CD4-positive, CD25-positive, alpha-beta regulatory T cell (primary cell): Measurements from ENCODE around the gene CRADD. TPM values are rescaled to one million over a fixed set of nuclear protein-coding genes. Genes with fewer than 3 reads are reported as not detected.
A peak's percentile ranks its signal among the peaks of the same experiment; 100 is the strongest.
"Not testable (repeated sequence)": the region's sequence is repeated elsewhere in the genome, so short reads cannot be mapped to it uniquely, and the experiment has no call there.

Experiments used
- ATAC-seq, 2 donors: fragments of 150-1000 bp; cut with Tn5 transposase; one replicate each; pipeline ENCODE4 v1.10.0; 2021; ENCODE audit warnings: low read depth in 2 of 2, moderate number of reproducible peaks in 2 of 2, moderate library complexity in 1 of 2
- DNase-seq, 3 donors: peaks; one replicate each; pipeline versions ENCODE4 v3.0.0 to v3.0.0-alpha.2; 2012 to 2022; ENCODE audit warnings: mixed read lengths in 1 of 3
- H3K27ac ChIP-seq: one replicate; pipeline ENCODE4 v1.7.0; 2013; ENCODE audit warnings: mild to moderate bottlenecking, low read length; ENCODE audit not compliant: insufficient read depth, poor library complexity, severe bottlenecking
- H3K27me3 ChIP-seq: one replicate; pipeline ENCODE4 v1.7.0; 2013; ENCODE audit warnings: low read length; ENCODE audit not compliant: control insufficient read depth, insufficient read depth
- H3K36me3 ChIP-seq: one replicate; pipeline ENCODE4 v1.7.0; 2013; ENCODE audit warnings: mild to moderate bottlenecking, low read length, moderate library complexity; ENCODE audit not compliant: control insufficient read depth, insufficient read depth
- H3K4me1 ChIP-seq: 2 replicates; pipeline ENCODE4 v1.7.0; 2013; ENCODE audit warnings: mild to moderate bottlenecking, low read length; ENCODE audit not compliant: insufficient read depth, control insufficient read depth, poor library complexity, severe bottlenecking
- H3K4me3 ChIP-seq: one replicate; pipeline ENCODE4 v1.7.0; 2013; ENCODE audit warnings: low read depth, mild to moderate bottlenecking, low read length, moderate library complexity
- H3K9me3 ChIP-seq, 2 experiments: 1 replicate in 1 of 2; 2 replicates in 1 of 2; pipeline ENCODE4 v1.7.0; 2013; ENCODE audit warnings: low read length in 2 of 2, mild to moderate bottlenecking in 1 of 2, moderate library complexity in 1 of 2; ENCODE audit not compliant: control insufficient read depth in 2 of 2
- H3K27ac Mint-ChIP-seq, 3 donors: one replicate each; pipeline ENCODE4 v1.8.0; 2020 to 2022; ENCODE audit warnings: mild to moderate bottlenecking in 3 of 3, mixed read lengths in 3 of 3, moderate library complexity in 2 of 3
- H3K27me3 Mint-ChIP-seq: one replicate; pipeline ENCODE4 v1.8.0; 2022; ENCODE audit warnings: mild to moderate bottlenecking, mixed read lengths
- H3K36me3 Mint-ChIP-seq: one replicate; pipeline ENCODE4 v1.8.0; 2020; ENCODE audit warnings: mixed read lengths
- H3K4me1 Mint-ChIP-seq, 4 donors: one replicate each; pipeline ENCODE4 v1.8.0; 2020 to 2022; ENCODE audit warnings: mixed read lengths in 4 of 4, mild to moderate bottlenecking in 1 of 4
- H3K4me3 Mint-ChIP-seq, 4 donors: one replicate each; pipeline ENCODE4 v1.8.0; 2020 to 2022; ENCODE audit warnings: mild to moderate bottlenecking in 4 of 4, mixed read lengths in 4 of 4, moderate library complexity in 3 of 4
- H3K9me3 Mint-ChIP-seq, 7 donors: one replicate each; pipeline ENCODE4 v1.8.0; 2020 to 2022; ENCODE audit warnings: mixed read lengths in 7 of 7, mild to moderate bottlenecking in 3 of 7, moderate library complexity in 2 of 7
- polyA plus RNA-seq, 4 donors: library from polyadenylated mRNA; unstranded; fragments of 300-500 nt; fragmentation: Illumina TruSeq; gene quantifications; one replicate each; pipeline ENCODE4 v1.2.3, GENCODE V29; 2021
- total RNA-seq: library from RNA; stranded (reverse); gene quantifications from one replicate; pipeline ENCODE4 v1.2.3, GENCODE V29; 2022

Gene CRADD
- total and polyA plus RNA-seq, 5 donors from 2014 or later = 10.1 to 24.2 (median 20.6) TPM

GRCh38 chr12:93753285-93753684 is 76.1 kb downstream of the CRADD start:
- Mint-ChIP-seq H3K36me3 (peaks cover 16% of the 10 kb centered on the region), H3K4me3 (peak overlapping the region in 1 of 4 donors; percentile 11), H3K27ac (no peak overlapping the region), H3K4me1 (peaks cover 16 to 34% (median 27%) of the 10 kb centered on the region in 4 donors), H3K27me3 (no peaks in the 10 kb centered on the region), H3K9me3 (peaks cover 0 to 18% (median 6%) of the 10 kb centered on the region in 7 donors)
- Histone ChIP-seq H3K4me1 (peaks cover 15% of the 10 kb centered on the region), H3K4me3 (no peak overlapping the region), H3K36me3 (no peaks in the 10 kb centered on the region), H3K9me3 (peaks cover 0 to 13% of the 10 kb centered on the region in 2 experiments), H3K27me3 (no peaks in the 10 kb centered on the region), H3K27ac (no peak overlapping the region)
- DNase-seq (no peak), ATAC-seq (no peak)

DNA sequence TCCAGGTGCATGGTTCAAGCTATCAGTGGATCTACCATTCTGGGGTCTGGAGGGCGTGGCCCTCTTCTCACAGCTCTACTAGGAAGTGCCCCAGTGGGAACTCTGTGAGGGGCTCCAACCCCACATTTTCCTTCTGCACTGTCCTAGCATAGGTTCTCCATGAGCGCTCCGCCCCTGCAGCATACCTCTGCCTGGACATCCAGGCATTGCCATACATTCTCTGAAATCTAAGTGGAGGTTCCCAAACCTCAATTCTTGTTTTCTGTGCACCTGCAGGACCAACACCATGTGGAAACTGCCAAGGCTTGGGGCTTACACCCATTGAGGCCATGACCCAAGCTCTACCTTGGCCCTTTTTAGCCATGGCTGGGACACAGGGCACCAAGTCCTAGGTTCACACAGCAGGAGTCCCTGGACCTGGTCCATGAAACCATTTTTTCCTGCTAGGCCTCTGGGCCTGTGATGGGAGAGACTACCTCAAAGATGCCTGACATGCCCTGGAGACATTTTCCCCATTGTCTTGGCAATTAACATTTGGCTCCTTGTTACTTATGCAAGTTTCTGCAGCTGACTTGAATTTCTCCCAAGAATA is 76.8 kb downstream of the CRADD start:
- no peaks in the 10 kb centered on the region for H3K27me3 Mint-ChIP-seq
- no peak for DNase-seq
- H3K36me3 ChIP-seq = no peaks in the 10 kb centered on the region
- H3K9me3 Mint-ChIP-seq = peaks cover 0 to 18% (median 6%) of the 10 kb centered on the region in 7 donors
- no peak overlapping the region for H3K27ac Mint-ChIP-seq
- H3K4me1 Mint-ChIP-seq = peaks cover 16 to 33% (median 25%) of the 10 kb centered on the region in 4 donors
- H3K4me1 ChIP-seq = peaks cover 18% of the 10 kb centered on the region
- H3K4me3 Mint-ChIP-seq = no peak overlapping the region
- no peak overlapping the region for H3K27ac ChIP-seq
- ATAC-seq = no peak
- peaks cover 0 to 13% of the 10 kb centered on the region in 2 experiments for H3K9me3 ChIP-seq
- peaks cover 16% of the 10 kb centered on the region for H3K36me3 Mint-ChIP-seq
- no peaks in the 10 kb centered on the region for H3K27me3 ChIP-seq
- H3K4me3 ChIP-seq = no peak overlapping the region

- H3K27ac ChIP-seq, DNase-seq, H3K4me3 Mint-ChIP-seq, H3K27me3 ChIP-seq, ATAC-seq, H3K27ac Mint-ChIP-seq, H3K36me3 ChIP-seq, H3K27me3 Mint-ChIP-seq, H3K4me3 ChIP-seq: not testable (repeated sequence)
- peaks cover 15% of the 10 kb centered on the region for H3K4me1 ChIP-seq
- peaks cover 0 to 13% of the 10 kb centered on the region in 2 experiments for H3K9me3 ChIP-seq
- peaks cover 16% of the 10 kb centered on the region for H3K36me3 Mint-ChIP-seq
- peaks cover 15 to 33% (median 19%) of the 10 kb centered on the region in 4 donors for H3K4me1 Mint-ChIP-seq
- H3K9me3 Mint-ChIP-seq = peaks cover 0 to 18% (median 6%) of the 10 kb centered on the region in 7 donors
Measured at GRCh38 chr12:93754859-93755258, 77.7 kb downstream of the CRADD start.

GRCh38 chr12:93756288-93756687 is 79.1 kb downstream of the CRADD start:
- Histone ChIP-seq H3K27ac (no peak overlapping the region), H3K36me3 (no peaks in the 10 kb centered on the region), H3K9me3 (peaks cover 0 to 13% of the 10 kb centered on the region in 2 experiments), H3K27me3 (no peaks in the 10 kb centered on the region), H3K4me3 (no peak overlapping the region), H3K4me1 (peaks cover 10% of the 10 kb centered on the region)
- peaks cover 0 to 18% (median 6%) of the 10 kb centered on the region in 7 donors for H3K9me3 Mint-ChIP-seq
- H3K4me3 Mint-ChIP-seq = no peak overlapping the region
- H3K36me3 Mint-ChIP-seq = peaks cover 19% of the 10 kb centered on the region
- no peaks in the 10 kb centered on the region for H3K27me3 Mint-ChIP-seq
- no peak for DNase-seq
- ATAC-seq = no peak
- H3K4me1 Mint-ChIP-seq = peaks cover 10 to 34% (median 17%) of the 10 kb centered on the region in 4 donors
- H3K27ac Mint-ChIP-seq = peak overlapping the region in 1 of 3 donors; percentile 44

DNA sequence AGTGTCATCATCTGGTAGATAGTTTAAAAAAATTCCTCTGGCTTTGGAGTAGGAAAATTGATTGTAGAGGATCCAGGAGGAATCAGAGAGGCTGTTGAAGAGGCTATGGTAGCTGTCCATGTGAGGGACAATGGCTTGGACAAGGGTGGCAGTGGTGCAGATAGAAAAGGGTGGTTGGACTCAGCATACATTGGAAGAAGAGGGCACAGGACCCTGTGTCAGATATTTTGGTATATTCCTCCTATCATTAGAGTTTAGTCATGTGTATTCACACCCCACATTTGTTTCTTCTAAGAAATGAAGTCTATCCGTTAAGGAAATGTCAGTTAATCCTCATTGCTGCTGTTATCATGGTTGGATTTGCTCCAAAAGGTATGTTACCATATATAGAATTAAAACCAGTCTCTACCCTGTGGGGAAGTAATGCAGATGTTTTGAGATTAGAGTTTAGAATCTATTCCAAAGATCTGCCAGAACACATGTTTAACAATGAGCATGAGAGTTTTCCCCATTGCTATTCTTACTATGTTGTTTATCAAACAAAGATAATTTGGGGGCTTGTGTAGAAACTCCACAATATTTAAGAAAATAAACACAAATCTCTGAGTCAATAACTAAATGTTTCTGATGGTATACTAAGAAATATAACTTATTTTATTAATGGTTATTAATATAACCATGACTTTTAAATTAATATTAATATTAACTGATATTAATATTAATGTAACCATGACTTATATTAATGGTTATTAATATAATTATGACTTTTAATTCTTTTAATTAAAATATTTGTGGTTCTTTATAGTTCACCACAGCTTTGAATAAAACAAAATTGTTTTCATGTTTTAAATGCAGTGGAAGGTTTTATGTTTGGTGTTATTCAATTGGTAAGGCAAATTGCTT is 80.9 kb downstream of the CRADD start:
- Histone ChIP-seq H3K4me3 (no peak overlapping the region), H3K27me3 (no peaks in the 10 kb centered on the region), H3K4me1 (peaks cover 10% of the 10 kb centered on the region), H3K27ac (no peak overlapping the region), H3K36me3 (no peaks in the 10 kb centered on the region), H3K9me3 (peaks cover 0 to 8% of the 10 kb centered on the region in 2 experiments)
- Mint-ChIP-seq H3K27ac (no peak overlapping the region), H3K4me3 (peak overlapping the region in 1 of 4 donors; percentile 9), H3K36me3 (peaks cover 12% of the 10 kb centered on the region), H3K4me1 (peaks cover 10 to 43% (median 19%) of the 10 kb centered on the region in 4 donors), H3K9me3 (peaks cover 0 to 9% (median 6%) of the 10 kb centered on the region in 7 donors), H3K27me3 (no peaks in the 10 kb centered on the region)
- no peak for ATAC-seq
- no peak for DNase-seq

DNA sequence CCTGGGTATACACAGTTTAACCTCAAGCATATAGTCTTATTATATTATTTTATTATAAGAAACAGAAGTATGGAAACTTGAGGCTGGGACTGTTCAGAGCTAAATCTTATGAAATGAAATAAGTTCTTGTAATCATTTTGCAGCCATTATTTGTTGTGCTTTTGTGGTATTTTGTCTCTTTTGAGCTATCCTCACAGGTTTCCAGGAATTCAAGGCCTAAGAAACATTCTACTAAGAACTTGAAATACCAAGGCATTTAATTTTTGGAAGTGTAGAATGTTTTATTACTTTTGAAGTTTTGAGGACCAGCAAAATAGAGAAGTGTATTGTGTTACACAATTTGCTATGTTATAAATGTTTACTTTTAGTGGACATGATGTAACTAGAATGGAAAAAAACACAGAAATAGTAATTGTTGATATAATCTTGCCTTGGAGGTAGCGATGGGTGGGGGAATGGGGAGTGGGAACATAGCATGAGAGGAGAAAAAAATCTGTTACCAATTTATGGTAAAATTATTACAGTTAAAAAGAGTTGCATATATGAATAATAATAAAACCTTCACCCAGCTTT is 81.7 kb downstream of the CRADD start:
- Mint-ChIP-seq H3K4me1 (peaks cover 10 to 44% (median 19%) of the 10 kb centered on the region in 4 donors), H3K9me3 (peaks cover 0 to 5% (median 4%) of the 10 kb centered on the region in 7 donors), H3K4me3 (peak overlapping the region in 2 of 4 donors; percentile 12 to 17)

DNA sequence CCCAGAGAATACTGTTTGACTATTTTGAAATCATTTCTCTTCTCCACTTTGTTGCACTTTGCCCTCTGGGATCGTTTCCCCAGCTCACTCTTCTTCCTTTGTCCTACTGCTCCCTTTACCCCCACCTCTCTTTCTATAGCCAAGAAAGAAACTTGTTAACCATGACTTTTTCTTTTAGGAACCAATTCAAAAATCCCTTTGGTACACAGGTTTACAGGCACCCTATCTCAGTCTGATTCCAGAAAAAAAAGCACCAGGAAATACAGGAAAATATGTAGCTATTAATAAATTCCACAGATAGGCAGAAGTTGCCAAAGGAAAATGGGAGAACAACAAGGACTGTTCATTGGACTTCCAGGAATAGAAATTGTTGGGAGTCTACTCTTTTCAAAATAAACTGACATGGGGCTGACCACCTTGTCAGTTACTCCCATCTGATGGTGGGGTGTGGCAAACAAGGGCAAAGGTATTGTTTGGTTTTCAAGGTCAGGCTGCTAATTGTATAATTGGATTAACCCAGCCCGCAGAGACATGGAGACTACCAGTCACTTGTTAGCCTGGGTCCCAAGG is 82.4 kb downstream of the CRADD start:
- Histone ChIP-seq H3K36me3 (no peaks in the 10 kb centered on the region), H3K9me3 (no peaks in the 10 kb centered on the region), H3K4me1 (peaks cover 10% of the 10 kb centered on the region), H3K27me3 (no peaks in the 10 kb centered on the region), H3K27ac (no peak overlapping the region), H3K4me3 (no peak overlapping the region)
- Mint-ChIP-seq H3K4me3 (peak overlapping the region in 2 of 4 donors; percentile 12 to 17), H3K4me1 (peaks cover 10 to 47% (median 19%) of the 10 kb centered on the region in 4 donors), H3K27me3 (no peaks in the 10 kb centered on the region), H3K27ac (peak overlapping the region in 2 of 3 donors; percentile 40 to 86), H3K9me3 (peaks cover 0 to 3% (median 2%) of the 10 kb centered on the region in 7 donors), H3K36me3 (peaks cover 6% of the 10 kb centered on the region)
- ATAC-seq = no peak
- no peak for DNase-seq

More for the DNA sequence above, 81.7 kb downstream of the CRADD start:
- Mint-ChIP-seq H3K27me3 (no peaks in the 10 kb centered on the region), H3K36me3 (peaks cover 9% of the 10 kb centered on the region), H3K27ac (peak overlapping the region in 2 of 3 donors; percentile 40 to 86)
- ATAC-seq (no peak), DNase-seq (peak in 1 of 3 donors; percentile 64)
- Histone ChIP-seq H3K27ac (no peak overlapping the region), H3K9me3 (peaks cover 0 to 3% of the 10 kb centered on the region in 2 experiments), H3K36me3 (no peaks in the 10 kb centered on the region), H3K4me3 (no peak overlapping the region), H3K27me3 (no peaks in the 10 kb centered on the region), H3K4me1 (peaks cover 10% of the 10 kb centered on the region)
